ENCODE measurements around the gene RASGEF1B. TPM values are rescaled to one million over a fixed set of nuclear protein-coding genes. Genes with fewer than 3 reads are reported as not detected.
A peak's percentile ranks its signal among the peaks of the same experiment; 100 is the strongest.

The RASGEF1B gene
- total RNA-seq, 8 experiments from 2014 or later: 2.1 to 65.9 (median 44.3) TPM

DNA sequence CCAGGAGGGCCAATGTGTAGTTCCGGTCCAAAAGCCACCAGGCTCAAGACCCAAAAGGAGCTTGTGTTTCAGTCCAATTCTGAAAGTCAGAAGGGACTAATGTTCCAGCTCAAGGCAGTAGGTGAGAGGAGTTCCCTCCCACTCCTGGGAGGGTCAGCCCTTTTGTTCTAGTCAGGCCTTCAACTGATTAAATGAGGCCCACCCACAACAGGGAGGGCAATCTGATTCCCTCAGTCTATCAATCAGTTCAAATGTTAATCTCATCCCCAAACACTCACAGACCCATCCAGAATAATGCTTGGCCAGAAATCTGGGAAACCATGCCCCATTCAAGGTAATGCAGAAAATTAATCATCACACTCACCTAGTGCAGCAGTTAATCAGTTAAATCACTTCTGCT is 35.8 kb upstream of the RASGEF1B start:
- H3K27ac ChIP-seq: no peak overlapping the region
- H3K4me1 ChIP-seq (replicated peaks in 1 of 2): peaks cover 26 to 58% of the 10 kb centered on the region in 2 donors
- no peak for ATAC-seq (replicated peaks in 6 of 8)
- 25 to 71% (median 40%) methylated on average over 1 of the region's 1 CpG; no CpG with 5 or more reads in 7 of the 10 experiments for WGBS, 10 experiments
- in situ Hi-C loops (cut with MboI; ENCODE audit: low pct_unique_long_range_greater_than_20kb in 2 of 9, low sequenced_read_pairs in 9 of 9, unreplicated experiment in 9 of 9): no loop called here
- no peak overlapping the region for H3K4me3 ChIP-seq

GRCh38 chr4:81506731-81507130 is 35.0 kb upstream of the RASGEF1B start:
- Histone ChIP-seq H3K27ac (no peak overlapping the region), H3K4me1 (replicated peaks in 1 of 2) (peaks cover 18 to 52% of the 10 kb centered on the region in 2 donors), H3K4me3 (no peak overlapping the region)
- ATAC-seq (replicated peaks in 6 of 8): no peak
- 25 to 100% (median 83%) methylated on average over 1 to 2 of the region's 2 CpGs; no CpG with 5 or more reads in 5 of the 10 experiments for WGBS, 10 experiments
- in situ Hi-C loops (cut with MboI; ENCODE audit: low pct_unique_long_range_greater_than_20kb in 2 of 9, low sequenced_read_pairs in 9 of 9, unreplicated experiment in 9 of 9): no loop called here

DNA sequence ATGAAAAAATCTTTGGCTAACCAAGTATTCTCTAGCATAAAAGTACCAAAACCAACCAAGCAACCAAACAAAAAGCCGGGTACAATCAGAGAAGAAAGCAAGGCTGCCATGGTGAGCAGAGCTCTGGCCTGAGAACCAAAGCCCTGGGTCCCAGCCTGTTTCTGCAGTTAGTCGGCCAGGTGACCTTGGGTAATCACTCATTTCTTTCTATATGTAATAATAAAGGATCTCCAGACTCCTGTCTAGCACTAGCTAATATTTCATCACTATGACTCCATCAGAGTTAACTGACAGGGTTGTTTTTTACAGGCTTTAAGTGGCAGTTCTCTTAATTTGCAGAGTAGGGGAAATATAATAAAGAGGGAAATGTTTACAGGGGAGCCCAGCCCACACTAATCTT is 34.0 kb upstream of the RASGEF1B start:
- Histone ChIP-seq H3K4me1 (replicated peaks in 1 of 2) (peaks cover 20 to 52% of the 10 kb centered on the region in 2 donors), H3K4me3 (no peak overlapping the region), H3K27ac (no peak overlapping the region)
- 38 to 92% (median 62%) methylated on average over 1 to 2 of the region's 2 CpGs; no CpG with 5 or more reads in 4 of the 10 experiments for WGBS, 10 experiments
- ATAC-seq (replicated peaks in 6 of 8): peak in 5 of 8 experiments; percentile 7 to 46 (median 24)
- in situ Hi-C loops (cut with MboI; ENCODE audit: low pct_unique_long_range_greater_than_20kb in 2 of 9, low sequenced_read_pairs in 9 of 9, unreplicated experiment in 9 of 9): no loop called here

DNA sequence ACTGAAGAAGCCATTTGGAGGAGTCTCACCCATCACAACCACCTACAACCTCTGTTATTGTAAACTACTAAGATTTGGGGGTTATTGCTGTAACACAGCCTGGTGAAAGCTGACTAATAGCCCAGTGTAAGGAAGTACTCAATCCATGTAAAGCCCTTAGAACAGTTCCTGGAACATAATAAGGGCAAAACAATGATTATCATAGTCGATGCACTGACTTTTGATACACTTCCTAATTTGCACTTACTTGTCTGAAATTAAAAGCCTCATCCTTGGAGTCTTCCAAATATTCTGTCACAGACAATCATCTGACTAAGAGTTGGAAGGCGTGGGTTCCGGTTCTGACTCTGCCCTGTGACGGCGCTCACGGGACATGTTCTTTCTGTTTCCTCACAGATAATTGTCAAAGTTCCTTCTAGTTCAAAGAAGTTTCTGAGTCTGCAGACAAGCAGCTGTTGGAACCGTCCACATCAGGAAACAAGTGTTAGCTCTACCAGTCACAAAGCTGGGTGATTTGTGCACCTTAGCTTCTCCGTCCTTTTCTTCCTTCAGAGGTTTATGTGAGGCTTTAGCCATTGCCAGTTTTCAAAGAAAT is 33.4 kb upstream of the RASGEF1B start:
- peak in 3 of 8 experiments; percentile 57 to 91 (median 86) for ATAC-seq (replicated peaks in 6 of 8)
- in situ Hi-C loops (cut with MboI; ENCODE audit: low pct_unique_long_range_greater_than_20kb in 2 of 9, low sequenced_read_pairs in 9 of 9, unreplicated experiment in 9 of 9): no loop called here

DNA sequence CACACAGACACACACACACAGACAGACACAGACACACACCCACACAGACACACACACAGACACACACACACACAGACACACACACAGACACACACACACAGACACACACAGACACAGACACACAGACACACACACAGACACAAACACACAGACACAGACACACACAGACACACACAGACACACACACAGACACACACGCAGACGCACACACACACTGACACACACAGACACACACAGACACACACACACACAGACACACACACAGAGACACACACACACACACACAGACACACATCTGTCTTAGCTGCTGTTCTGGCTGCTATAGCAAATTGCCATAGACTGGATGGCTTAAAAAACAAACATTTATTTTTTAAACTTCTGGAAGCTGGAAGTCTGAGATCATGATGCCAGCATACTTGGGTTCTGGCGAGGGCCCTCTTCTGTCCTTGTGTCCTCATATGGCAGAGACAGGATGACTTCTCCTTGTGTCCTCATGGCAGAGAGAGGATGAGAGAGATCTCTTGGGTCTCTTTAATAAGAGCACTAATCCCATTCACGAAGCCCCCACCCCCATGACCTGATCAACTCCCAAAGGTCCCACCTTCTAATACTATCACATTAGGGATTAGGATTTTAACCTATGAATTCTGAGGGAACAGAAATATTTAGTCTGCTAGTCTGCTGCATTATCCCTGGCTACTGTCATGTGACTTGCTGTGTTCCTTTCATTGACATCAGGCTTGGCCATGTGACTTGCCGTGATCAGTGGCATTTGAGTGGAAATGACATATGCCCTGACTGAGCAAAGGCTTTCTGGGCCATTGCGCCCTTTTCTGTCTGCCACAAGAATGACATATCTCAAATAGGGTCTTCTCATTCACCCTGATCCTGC is 32.7 kb upstream of the RASGEF1B start:
- 78 to 100% (median 86%) methylated on average over 1 to 4 of the region's 6 CpGs; no CpG with 5 or more reads in 4 of the 10 experiments for WGBS, 10 experiments
- Histone ChIP-seq H3K4me3 (no peak overlapping the region), H3K4me1 (replicated peaks in 1 of 2) (peaks cover 26 to 55% of the 10 kb centered on the region in 2 donors), H3K27ac (peak overlapping the region in 1 of 2 donors; percentile 30)
- in situ Hi-C loops (cut with MboI; ENCODE audit: low pct_unique_long_range_greater_than_20kb in 2 of 9, low sequenced_read_pairs in 9 of 9, unreplicated experiment in 9 of 9): no loop called here
- ATAC-seq (replicated peaks in 6 of 8): peak in 6 of 8 experiments; percentile 15 to 83 (median 68)

More for the DNA sequence above, 33.4 kb upstream of the RASGEF1B start:
- WGBS, 10 experiments: 0 to 100% (median 81%) methylated on average over 1 to 8 of the region's 8 CpGs
- peak overlapping the region in 1 of 2 donors; percentile 30 for H3K27ac ChIP-seq
- peaks cover 20 to 52% of the 10 kb centered on the region in 2 donors for H3K4me1 ChIP-seq (replicated peaks in 1 of 2)
- no peak overlapping the region for H3K4me3 ChIP-seq

DNA sequence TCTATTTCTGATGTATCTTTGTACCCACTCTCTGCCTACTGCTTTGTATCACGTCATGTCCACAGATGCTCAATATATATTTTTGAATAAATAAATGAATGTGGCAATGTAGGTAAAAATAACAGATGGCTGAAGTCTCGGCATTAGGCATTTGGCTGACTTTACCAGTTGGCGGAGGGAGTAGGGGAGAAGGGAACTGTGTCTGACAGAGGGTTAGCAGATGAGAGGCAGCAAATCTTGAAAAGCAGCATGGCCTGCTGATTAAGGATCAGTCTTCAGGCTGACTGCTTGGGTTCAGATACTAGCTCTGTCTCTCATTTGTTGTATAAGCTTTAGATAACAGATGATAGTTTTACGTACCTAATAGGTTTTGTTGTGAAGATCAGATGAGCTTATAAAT is 31.9 kb upstream of the RASGEF1B start:
- WGBS, 10 experiments: 54 to 100% (median 89%) methylated on average over 1 to 4 of the region's 4 CpGs
- in situ Hi-C loops (cut with MboI; ENCODE audit: low pct_unique_long_range_greater_than_20kb in 2 of 9, low sequenced_read_pairs in 9 of 9, unreplicated experiment in 9 of 9): no loop called here
- no peak for ATAC-seq (replicated peaks in 6 of 8)

GRCh38 chr4:81502564-81502963 is 30.9 kb upstream of the RASGEF1B start:
- Histone ChIP-seq H3K4me3 (no peak overlapping the region), H3K27ac (no peak overlapping the region), H3K4me1 (replicated peaks in 1 of 2) (peaks cover 37 to 68% of the 10 kb centered on the region in 2 donors)
- ATAC-seq (replicated peaks in 6 of 8): no peak
- in situ Hi-C loops (cut with MboI; ENCODE audit: low pct_unique_long_range_greater_than_20kb in 2 of 9, low sequenced_read_pairs in 9 of 9, unreplicated experiment in 9 of 9): no loop called here
- 31 to 94% (median 76%) methylated on average over 1 to 4 of the region's 4 CpGs for WGBS, 10 experiments

More for the DNA sequence above, 31.9 kb upstream of the RASGEF1B start:
- Histone ChIP-seq H3K4me3 (no peak overlapping the region), H3K4me1 (replicated peaks in 1 of 2) (peaks cover 34 to 62% of the 10 kb centered on the region in 2 donors), H3K27ac (no peak overlapping the region)

DNA sequence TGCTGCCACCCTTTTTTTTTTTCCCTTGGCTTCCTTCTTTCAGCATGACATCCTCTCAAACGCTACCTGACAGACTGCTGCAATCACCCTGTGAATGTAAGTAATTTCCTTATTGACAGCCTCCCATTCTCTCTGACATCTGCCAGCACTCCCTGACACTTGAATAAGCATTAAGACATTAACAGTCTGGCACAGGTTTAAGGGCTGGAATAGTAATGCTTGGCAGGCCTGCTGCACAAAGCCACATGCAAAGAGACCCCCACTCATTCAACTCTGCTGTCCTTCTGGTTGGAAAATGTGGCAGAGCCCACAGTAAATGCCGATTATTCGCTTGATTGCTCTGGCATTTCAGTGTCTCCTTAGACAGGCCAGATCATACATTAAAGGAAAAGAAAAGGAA is 28.1 kb upstream of the RASGEF1B start:
- in situ Hi-C loops (cut with MboI; ENCODE audit: low pct_unique_long_range_greater_than_20kb in 2 of 9, low sequenced_read_pairs in 9 of 9, unreplicated experiment in 9 of 9): no loop called here
- 0 to 47% (median 17%) methylated on average over 1 to 3 of the region's 3 CpGs; no CpG with 5 or more reads in 1 of the 10 experiments for WGBS, 10 experiments
- H3K27ac ChIP-seq: peak overlapping the region; percentile 48 to 60
- H3K4me3 ChIP-seq: no peak overlapping the region
- H3K4me1 ChIP-seq (replicated peaks in 1 of 2): peaks cover 28 to 52% of the 10 kb centered on the region in 2 donors
- ATAC-seq (replicated peaks in 6 of 8): peak in 5 of 8 experiments; percentile 61 to 87 (median 84)

DNA sequence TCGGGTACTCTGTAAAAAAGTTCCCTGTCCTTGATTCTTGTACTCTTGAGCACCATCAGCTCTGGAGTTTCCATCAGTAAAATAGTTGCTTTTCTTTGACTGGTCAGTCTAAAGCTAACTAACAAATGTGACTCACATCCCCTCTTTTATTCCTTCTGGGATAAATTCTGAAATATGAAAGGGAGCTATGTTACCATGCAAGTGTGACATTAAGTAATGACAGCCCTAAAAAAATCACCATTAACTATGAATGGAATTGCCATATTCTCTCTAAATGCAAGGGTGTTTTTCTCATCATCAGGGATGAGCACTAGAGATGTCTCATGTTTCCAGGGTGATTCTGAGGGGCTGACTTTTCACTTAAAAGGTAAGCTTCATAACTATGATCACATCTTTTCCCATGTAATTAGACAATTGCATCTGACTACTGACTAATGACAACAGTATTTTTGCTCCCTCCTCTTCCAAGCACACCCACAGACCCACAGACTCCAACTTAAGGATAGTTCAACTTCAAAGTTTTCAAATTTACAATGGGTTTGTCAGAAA is 26.9 kb upstream of the RASGEF1B start:
- in situ Hi-C loops (cut with MboI; ENCODE audit: low pct_unique_long_range_greater_than_20kb in 2 of 9, low sequenced_read_pairs in 9 of 9, unreplicated experiment in 9 of 9): no loop called here
- ATAC-seq (replicated peaks in 6 of 8): peak in 2 of 8 experiments; percentile 18 to 43
- H3K4me1 ChIP-seq (replicated peaks in 1 of 2): peaks cover 21 to 43% of the 10 kb centered on the region in 2 donors
- WGBS, 10 experiments: 90 to 100% methylated on average over 1 of the region's 1 CpG; no CpG with 5 or more reads in 8 of the 10 experiments
- no peak overlapping the region for H3K4me3 ChIP-seq
- no peak overlapping the region for H3K27ac ChIP-seq

- H3K4me3 ChIP-seq: no peak overlapping the region
- ATAC-seq (replicated peaks in 6 of 8): no peak
- in situ Hi-C loops (cut with MboI; ENCODE audit: low pct_unique_long_range_greater_than_20kb in 2 of 9, low sequenced_read_pairs in 9 of 9, unreplicated experiment in 9 of 9): no loop called here
- no peak overlapping the region for H3K27ac ChIP-seq
- H3K4me1 ChIP-seq (replicated peaks in 1 of 2): peaks cover 21 to 39% of the 10 kb centered on the region in 2 donors
- 80 to 100% (median 100%) methylated on average over 1 to 2 of the region's 2 CpGs; no CpG with 5 or more reads in 4 of the 10 experiments for WGBS, 10 experiments
Observed at GRCh38 chr4:81498046-81498445, 26.3 kb upstream of the RASGEF1B start.

- H3K27ac ChIP-seq: no peak overlapping the region
- ATAC-seq (replicated peaks in 6 of 8): no peak
- in situ Hi-C loops (cut with MboI; ENCODE audit: low pct_unique_long_range_greater_than_20kb in 2 of 9, low sequenced_read_pairs in 9 of 9, unreplicated experiment in 9 of 9): no loop called here
- peaks cover 17 to 23% of the 10 kb centered on the region in 2 donors for H3K4me1 ChIP-seq (replicated peaks in 1 of 2)
- H3K4me3 ChIP-seq: no peak overlapping the region
Observed at GRCh38 chr4:81495345-81495744, 23.6 kb upstream of the RASGEF1B start.

GRCh38 chr4:81494031-81494431 is 22.3 kb upstream of the RASGEF1B start:
- WGBS, 10 experiments: 0 to 100% (median 80%) methylated on average over 1 of the region's 1 CpG; no CpG with 5 or more reads in 3 of the 10 experiments
- Histone ChIP-seq H3K4me3 (no peak overlapping the region), H3K4me1 (replicated peaks in 1 of 2) (peaks cover 8 to 10% of the 10 kb centered on the region in 2 donors), H3K27ac (no peak overlapping the region)
- peak in 2 of 8 experiments; percentile 35 to 59 for ATAC-seq (replicated peaks in 6 of 8)
- in situ Hi-C loops (cut with MboI; ENCODE audit: low pct_unique_long_range_greater_than_20kb in 2 of 9, low sequenced_read_pairs in 9 of 9, unreplicated experiment in 9 of 9): no loop called here
